ENCODE results near the gene DTNB. TPM values are rescaled to one million over a fixed set of nuclear protein-coding genes. Genes with fewer than 3 reads are reported as not detected.

DTNB gene
- total and polyA plus RNA-seq, 10 of the 15 experiments (the other 5 are each of a cell fraction or from before 2014, with no cell fraction given), result 4.5 to 30.6 (median 11.9) TPM

- WGBS (ENCODE audit: insufficient coverage, insufficient replicate concordance, low lambda C conversion rate, missing lambda C conversion rate), result over 99% methylated on average over 8 of the region's 8 CpGs
- POLR2A ChIA-PET, result interaction anchor here (0.6 to 1.1 kb wide), 2 partner anchors 10 to 80 kb away, joined by 3 read pairs; no protein-coding TSS in a partner anchor
- in situ Hi-C loops (cut with MboI) (no loop called here), intact Hi-C loops (cut with micrococcal nuclease; ENCODE audit: unreplicated experiment) (no loop called here)
- Histone ChIP-seq H3K4me3 (no peak overlapping the region), H3K36me3 (ENCODE audit: control insufficient read depth in 2 of 2, insufficient read depth in 2 of 2, low read length in 1 of 2) (no peaks in the 10 kb centered on the region; a peak in 2 of 4 replicates), H3K9me3 (replicated peaks; ENCODE audit: control insufficient read depth, insufficient read depth, low read length) (no peaks in the 10 kb centered on the region), H4K20me1 (ENCODE audit: control insufficient read depth, insufficient read depth) (peaks cover 3% of the 10 kb centered on the region; the same call in 1 of the 2 replicates), H3K27ac (ENCODE audit: control insufficient read depth, insufficient read depth) (no peak overlapping the region), H3K4me1 (ENCODE audit: control insufficient read depth, insufficient read depth, low read length) (peaks cover 25% of the 10 kb centered on the region), H2AFZ (ENCODE audit: control insufficient read depth, low read depth, low read length) (no peak overlapping the region), H3K27me3 (replicated peaks in 1 of 2; ENCODE audit: control insufficient read depth in 2 of 2, insufficient read depth in 2 of 2, low read length in 1 of 2) (no peaks in the 10 kb centered on the region), H3K79me2 (ENCODE audit: control insufficient read depth, insufficient read depth, low read length) (peaks cover 29% of the 10 kb centered on the region), H3K9ac (ENCODE audit: control insufficient read depth, insufficient read depth, low read length) (no peak overlapping the region), H3K4me2 (ENCODE audit: control insufficient read depth, insufficient read depth) (peak overlapping the region; percentile 38; the same call in 1 of the 2 replicates)
- CTCF ChIA-PET, result interaction anchor here (0.6 to 2.1 kb wide), 8 partner anchors 22 to 173 kb away, joined by 3 to 9 read pairs (median 4); no protein-coding TSS in a partner anchor
- no peak for DNase-seq (ENCODE audit: low read depth, low spot score)
- FAIRE-seq, result no peak
- no peak for ATAC-seq
- BruUV-seq (replicated peaks), result no TSS peak
- TF ChIP-seq POLR2A (IDR thresholded peaks at IDR 0.05; ENCODE audit: low read depth, low read length) (peak; percentile 41; the same call in 1 of the 2 replicates), ZZZ3 (IDR thresholded peaks at IDR 0.05; ENCODE audit: control insufficient read depth, insufficient read length, low read depth) (no peak), NFYA (IDR thresholded peaks at IDR 0.05; ENCODE audit: borderline replicate concordance, low read depth, low read length) (no peak)
- SMC1A ChIA-PET (ENCODE audit: uncharacterized antibody, unreplicated experiment), result interaction anchor here (0.9 to 1.9 kb wide), 4 partner anchors 30 to 66 kb away, joined by 3 to 7 read pairs (median 4); no protein-coding TSS in a partner anchor
- RAD21 ChIA-PET (ENCODE audit: unreplicated experiment), result interaction anchor here (0.6 to 1.8 kb wide), 4 partner anchors 25 to 72 kb away, joined by 3 to 5 read pairs (median 4); no protein-coding TSS in a partner anchor
Measured at GRCh38 chr2:25339211-25339674, 334.1 kb downstream of the DTNB start.

- H3K36me3 ChIP-seq (ENCODE audit: control insufficient read depth in 2 of 2, insufficient read depth in 2 of 2, low read length in 1 of 2), result no peaks in the 10 kb centered on the region; a peak in 2 of 4 replicates
- H3K4me2 ChIP-seq (ENCODE audit: control insufficient read depth, insufficient read depth), result no peak overlapping the region
- in situ Hi-C loops (cut with MboI), result no loop called here
- no peak overlapping the region for H3K9ac ChIP-seq (ENCODE audit: control insufficient read depth, insufficient read depth, low read length)
- POLR2A ChIA-PET, result interaction anchor here (1.0 to 1.1 kb wide), 2 partner anchors 10 to 180 kb away, joined by 3 read pairs; no protein-coding TSS in a partner anchor
- RAD21 ChIA-PET (ENCODE audit: unreplicated experiment), result interaction anchor here (0.7 to 1.8 kb wide), 2 partner anchors 65 to 363 kb away, joined by 3 to 5 read pairs; no protein-coding TSS in a partner anchor
- FAIRE-seq (no peak), ATAC-seq (no peak), DNase-seq (ENCODE audit: low read depth, low spot score) (no peak)
- intact Hi-C loops (cut with micrococcal nuclease; ENCODE audit: unreplicated experiment), result no loop called here
- SMC1A ChIA-PET (ENCODE audit: uncharacterized antibody, unreplicated experiment), result interaction anchor here (1.8 kb wide), 1 partner anchor 60 kb away, joined by 7 read pairs; no protein-coding TSS in a partner anchor
- peaks cover 29% of the 10 kb centered on the region for H3K79me2 ChIP-seq (ENCODE audit: control insufficient read depth, insufficient read depth, low read length)
- no peak overlapping the region for H3K27ac ChIP-seq (ENCODE audit: control insufficient read depth, insufficient read depth)
- no peak overlapping the region for H2AFZ ChIP-seq (ENCODE audit: control insufficient read depth, low read depth, low read length)
- H3K27me3 ChIP-seq (replicated peaks in 1 of 2; ENCODE audit: control insufficient read depth in 2 of 2, insufficient read depth in 2 of 2, low read length in 1 of 2), result no peaks in the 10 kb centered on the region
- CTCF ChIA-PET, result interaction anchor here (1.1 to 2.1 kb wide), 2 partner anchors 23 to 24 kb away, joined by 3 to 9 read pairs; no protein-coding TSS in a partner anchor
- H3K4me1 ChIP-seq (ENCODE audit: control insufficient read depth, insufficient read depth, low read length), result peaks cover 25% of the 10 kb centered on the region
- no peak overlapping the region for H3K4me3 ChIP-seq
- 95% methylated on average over 13 of the region's 13 CpGs for WGBS (ENCODE audit: insufficient coverage, insufficient replicate concordance, low lambda C conversion rate, missing lambda C conversion rate)
- TSS peak; percentile 55 for BruUV-seq (replicated peaks)
- TF ChIP-seq POLR2A (IDR thresholded peaks at IDR 0.05; ENCODE audit: low read depth, low read length) (peak; percentile 19; the same call in 1 of the 2 replicates), WRNIP1 (IDR thresholded peaks at IDR 0.05; ENCODE audit: borderline replicate concordance, low read depth, low read length) (no peak), MEF2A (IDR thresholded peaks at IDR 0.05; ENCODE audit: insufficient read depth, low read depth, low read length) (no peak), SIX5 (IDR thresholded peaks at IDR 0.05; ENCODE audit: low read depth, low read length, severe bottlenecking) (no peak), KDM1A (IDR thresholded peaks at IDR 0.05; ENCODE audit: borderline replicate concordance) (no peak), PAX5 (IDR thresholded peaks at IDR 0.05; ENCODE audit: borderline replicate concordance, low read depth, low read length) (no peak)
- TF ChIP-seq, protein P1, sequence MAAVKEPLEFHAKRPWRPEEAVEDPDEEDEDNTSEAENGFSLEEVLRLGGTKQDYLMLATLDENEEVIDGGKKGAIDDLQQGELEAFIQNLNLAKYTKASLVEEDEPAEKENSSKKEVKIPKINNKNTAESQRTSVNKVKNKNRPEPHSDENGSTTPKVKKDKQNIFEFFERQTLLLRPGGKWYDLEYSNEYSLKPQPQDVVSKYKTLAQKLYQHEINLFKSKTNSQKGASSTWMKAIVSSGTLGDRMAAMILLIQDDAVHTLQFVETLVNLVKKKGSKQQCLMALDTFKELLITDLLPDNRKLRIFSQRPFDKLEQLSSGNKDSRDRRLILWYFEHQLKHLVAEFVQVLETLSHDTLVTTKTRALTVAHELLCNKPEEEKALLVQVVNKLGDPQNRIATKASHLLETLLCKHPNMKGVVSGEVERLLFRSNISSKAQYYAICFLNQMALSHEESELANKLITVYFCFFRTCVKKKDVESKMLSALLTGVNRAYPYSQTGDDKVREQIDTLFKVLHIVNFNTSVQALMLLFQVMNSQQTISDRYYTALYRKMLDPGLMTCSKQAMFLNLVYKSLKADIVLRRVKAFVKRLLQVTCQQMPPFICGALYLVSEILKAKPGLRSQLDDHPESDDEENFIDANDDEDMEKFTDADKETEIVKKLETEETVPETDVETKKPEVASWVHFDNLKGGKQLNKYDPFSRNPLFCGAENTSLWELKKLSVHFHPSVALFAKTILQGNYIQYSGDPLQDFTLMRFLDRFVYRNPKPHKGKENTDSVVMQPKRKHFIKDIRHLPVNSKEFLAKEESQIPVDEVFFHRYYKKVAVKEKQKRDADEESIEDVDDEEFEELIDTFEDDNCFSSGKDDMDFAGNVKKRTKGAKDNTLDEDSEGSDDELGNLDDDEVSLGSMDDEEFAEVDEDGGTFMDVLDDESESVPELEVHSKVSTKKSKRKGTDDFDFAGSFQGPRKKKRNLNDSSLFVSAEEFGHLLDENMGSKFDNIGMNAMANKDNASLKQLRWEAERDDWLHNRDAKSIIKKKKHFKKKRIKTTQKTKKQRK (IDR thresholded peaks at IDR 0.05; ENCODE audit: low read depth, low read length), result no peak
- no peaks in the 10 kb centered on the region for H3K9me3 ChIP-seq (replicated peaks; ENCODE audit: control insufficient read depth, insufficient read depth, low read length)
- H4K20me1 ChIP-seq (ENCODE audit: control insufficient read depth, insufficient read depth), result peaks cover 3% of the 10 kb centered on the region; the same call in 1 of the 2 replicates
Measured at GRCh38 chr2:25338401-25338800, 335.0 kb downstream of the DTNB start.

Measured in GM12878 (cell line).